H9 (cell line): ENCODE data around the gene APOB. TPM values are rescaled to one million over a fixed set of nuclear protein-coding genes. Genes with fewer than 3 reads are reported as not detected.

Experiments used
- DNase-seq: peaks from one replicate; pipeline ENCODE4 v3.0.0-alpha.2; 2017
- H2AFZ ChIP-seq: one replicate; pipeline ENCODE4 v1.6.1; 2013; ENCODE audit warnings: mild to moderate bottlenecking, low read length, control low read depth, moderate library complexity
- H2AK5ac ChIP-seq: 2 replicates; pipeline ENCODE4 v1.6.1; 2013; ENCODE audit warnings: low read length, control low read depth, mixed read lengths; ENCODE audit not compliant: insufficient read length
- H2BK120ac ChIP-seq: one replicate; pipeline ENCODE4 v1.6.1; 2013; ENCODE audit warnings: low read depth, mild to moderate bottlenecking, low read length, control low read depth, inconsistent platforms; ENCODE audit not compliant: poor library complexity, severe bottlenecking
- H2BK12ac ChIP-seq: 2 replicates; pipeline ENCODE4 v1.6.1; 2013; ENCODE audit warnings: low read length, control low read depth, mixed read lengths, low read depth; ENCODE audit not compliant: insufficient read length
- H2BK15ac ChIP-seq: 2 replicates; pipeline ENCODE4 v1.6.1; 2013; ENCODE audit warnings: low read depth, low read length, control low read depth
- H2BK20ac ChIP-seq: one replicate; pipeline ENCODE4 v1.6.1; 2013; ENCODE audit warnings: low read depth, mild to moderate bottlenecking, low read length, control low read depth, inconsistent platforms; ENCODE audit not compliant: poor library complexity, severe bottlenecking
- H2BK5ac ChIP-seq: 2 replicates; pipeline ENCODE4 v1.6.1; 2013; ENCODE audit warnings: low read length, control low read depth, mixed read lengths; ENCODE audit not compliant: insufficient read length
- H3K14ac ChIP-seq: 2 replicates; pipeline ENCODE4 v1.6.1; 2013; ENCODE audit warnings: low read length, control low read depth; ENCODE audit not compliant: insufficient read depth
- H3K18ac ChIP-seq: 2 replicates; pipeline ENCODE4 v1.6.1; 2013; ENCODE audit warnings: low read depth, mild to moderate bottlenecking, mixed read lengths, low read length, control low read depth; ENCODE audit not compliant: insufficient read length
- H3K23ac ChIP-seq: 2 replicates; pipeline ENCODE4 v1.6.1; 2013; ENCODE audit warnings: low read length, control low read depth, mixed read lengths, low read depth; ENCODE audit not compliant: insufficient read length
- H3K23me2 ChIP-seq: 2 replicates; pipeline ENCODE4 v1.6.1; 2013; ENCODE audit warnings: low read depth, mild to moderate bottlenecking, mixed read lengths, low read length, control low read depth; ENCODE audit not compliant: insufficient read length, poor library complexity, severe bottlenecking
- H3K27ac ChIP-seq: 2 replicates; pipeline ENCODE4 v1.5.1; 2013; ENCODE audit warnings: low read length, control low read depth, mixed read lengths, low read depth; ENCODE audit not compliant: insufficient read length
- H3K27me3 ChIP-seq: 2 replicates; pipeline ENCODE4 v1.6.1; 2013; ENCODE audit warnings: low read length, control low read depth, inconsistent platforms; ENCODE audit not compliant: insufficient read depth
- H3K4ac ChIP-seq: 2 replicates; pipeline ENCODE4 v1.6.1; 2013; ENCODE audit warnings: low read depth, mild to moderate bottlenecking, control low read depth, inconsistent platforms, low read length, moderate library complexity
- H3K4me1 ChIP-seq: 2 replicates; pipeline ENCODE4 v1.6.1; 2013; ENCODE audit warnings: low read length, control low read depth, inconsistent platforms; ENCODE audit not compliant: insufficient read depth
- H3K4me2 ChIP-seq: 2 replicates; pipeline ENCODE4 v1.6.1; 2013; ENCODE audit warnings: low read length, control low read depth, mixed read lengths; ENCODE audit not compliant: insufficient read length, insufficient read depth
- H3K56ac ChIP-seq: 2 replicates; pipeline ENCODE4 v1.6.1; 2013; ENCODE audit warnings: low read depth, mild to moderate bottlenecking, mixed read lengths, low read length, control low read depth; ENCODE audit not compliant: insufficient read length
- H3K79me1 ChIP-seq: 2 replicates; pipeline ENCODE4 v1.6.1; 2013; ENCODE audit warnings: low read depth, mild to moderate bottlenecking, moderate library complexity, low read length, control low read depth, inconsistent platforms; ENCODE audit not compliant: insufficient read depth, poor library complexity, severe bottlenecking
- H3K79me2 ChIP-seq: 2 replicates; pipeline ENCODE4 v1.6.1; 2013; ENCODE audit warnings: low read length, control low read depth, inconsistent platforms; ENCODE audit not compliant: insufficient read depth
- H3K9ac ChIP-seq: 2 replicates; pipeline ENCODE4 v1.6.1; 2013; ENCODE audit warnings: low read length, control low read depth, mixed read lengths; ENCODE audit not compliant: insufficient read length; ENCODE audit errors: extremely low read depth
- H3K9me3 ChIP-seq: one replicate; pipeline ENCODE4 v1.6.1; 2013; ENCODE audit warnings: low read depth, low read length, inconsistent platforms; ENCODE audit not compliant: control insufficient read depth
- H3T11ph ChIP-seq: one replicate; pipeline ENCODE4 v1.6.1; 2013; ENCODE audit warnings: mild to moderate bottlenecking, low read length, control low read depth, inconsistent platforms
- H4K20me1 ChIP-seq: one replicate; pipeline ENCODE4 v1.6.1; 2013; ENCODE audit not compliant: control insufficient read depth, insufficient read length, insufficient read depth
- H4K5ac ChIP-seq: 2 replicates; pipeline ENCODE4 v1.6.1; 2013; ENCODE audit warnings: low read depth, mild to moderate bottlenecking, mixed read lengths, low read length, control low read depth; ENCODE audit not compliant: insufficient read length
- H4K8ac ChIP-seq: replicated peaks from 2 replicates; pipeline ENCODE4 v1.6.1; 2013; ENCODE audit warnings: low read length, control low read depth, mixed read lengths, low read depth; ENCODE audit not compliant: insufficient read length
- H4K91ac ChIP-seq: 2 replicates; pipeline ENCODE4 v1.6.1; 2013; ENCODE audit warnings: low read depth, mild to moderate bottlenecking, moderate library complexity, mixed read lengths, low read length, control low read depth; ENCODE audit not compliant: insufficient read length
- H3K27ac Mint-ChIP-seq, 3 experiments: 2 replicates in 2 of 3; 3 replicates in 1 of 3; pipeline ENCODE4 v1.8.0; 2020 to 2021; ENCODE audit warnings: mixed read lengths in 3 of 3, mild to moderate bottlenecking in 1 of 3, moderate library complexity in 1 of 3
- H3K27me3 Mint-ChIP-seq: 2 replicates; pipeline ENCODE4 v1.8.0; 2021; ENCODE audit warnings: low read depth, mild to moderate bottlenecking, moderate library complexity, mixed read lengths
- H3K36me3 Mint-ChIP-seq, 3 experiments: 2 replicates in 2 of 3; 3 replicates in 1 of 3; pipeline ENCODE4 v1.8.0; 2020 to 2021; ENCODE audit warnings: low read depth in 3 of 3, mixed read lengths in 3 of 3; ENCODE audit not compliant: insufficient read depth in 1 of 3
- H3K4me1 Mint-ChIP-seq, 2 experiments: 2 replicates each; pipeline ENCODE4 v1.8.0; 2020; ENCODE audit warnings: mixed read lengths in 2 of 2
- H3K4me3 Mint-ChIP-seq, 2 experiments: 2 replicates in 1 of 2; 3 replicates in 1 of 2; pipeline ENCODE4 v1.8.0; 2020 to 2021; ENCODE audit warnings: mild to moderate bottlenecking in 2 of 2, mixed read lengths in 2 of 2, moderate library complexity in 1 of 2
- H3K9me3 Mint-ChIP-seq, 2 experiments: 2 replicates in 1 of 2; 3 replicates in 1 of 2; pipeline ENCODE4 v1.8.0; 2020; ENCODE audit warnings: mild to moderate bottlenecking in 2 of 2, mixed read lengths in 2 of 2, moderate library complexity in 1 of 2
- WGBS: extraction: QIAGEN DNeasy Blood & Tissue Kit; methylation state at CpG from one replicate; pipeline ENCODE4 v1.1.7; 2013; ENCODE audit warnings: missing lambda C conversion rate, low lambda C conversion rate, mixed read lengths; ENCODE audit not compliant: insufficient read length; ENCODE audit errors: extremely low coverage; 5-methylcytosine and 5-hydroxymethylcytosine counted together
- total RNA-seq: library from RNA; stranded (reverse); gene quantifications from 2 replicates; pipeline ENCODE4 v1.2.1, GENCODE V29; 2021
- TF ChIP-seq, protein P1 (sequence below): fragments of 200-600 bp; sonication (generic); conservative IDR thresholded peaks from 3 replicates; pipeline ENCODE4 v1.8.0; 2021; ENCODE audit warnings: antibody characterized with exemption, mild to moderate bottlenecking

The APOB gene
- total RNA-seq, 1 experiment from 2014 or later = 0.26 TPM

DNA sequence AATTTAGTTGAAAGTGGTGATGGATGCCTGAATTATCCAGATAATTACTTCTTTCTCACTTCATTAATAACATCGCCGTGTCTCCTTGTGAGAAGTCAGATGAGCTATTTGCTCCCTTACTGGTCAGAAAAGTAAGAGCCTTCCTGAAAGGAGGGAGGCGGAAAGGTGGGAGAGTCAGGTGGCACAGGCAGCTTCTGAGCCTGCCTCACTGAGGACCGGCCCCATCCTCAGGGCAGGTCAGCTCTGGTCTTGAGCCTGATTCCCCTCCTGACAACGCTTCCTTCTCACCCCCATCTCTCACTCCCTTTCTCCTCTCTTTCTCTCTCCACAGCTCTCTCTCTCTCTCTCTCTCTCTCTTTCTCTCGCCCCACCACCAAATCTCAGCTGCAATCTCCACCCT lies 10.1 kb upstream of the APOB start:
- no peaks in the 10 kb centered on the region; the same call in 1 of the 2 replicates for H3K4me1 ChIP-seq
- no peak overlapping the region for H2AFZ ChIP-seq
- Mint-ChIP-seq H3K4me1 (peaks cover 22 to 27% of the 10 kb centered on the region in 2 experiments), H3K9me3 (no peaks in the 10 kb centered on the region; a peak in 1 of 5 replicates), H3K4me3 (no peak overlapping the region), H3K27me3 (no peaks in the 10 kb centered on the region; the same call in 1 of the 2 replicates), H3K36me3 (no peaks in the 10 kb centered on the region), H3K27ac (no peak overlapping the region)
- no peak for DNase-seq
- H4K8ac ChIP-seq = no peak overlapping the region
- no peak overlapping the region for H3K23ac ChIP-seq
- H3K79me1 ChIP-seq = no peaks in the 10 kb centered on the region
- H2BK20ac ChIP-seq = no peak overlapping the region
- TF ChIP-seq, protein P1, sequence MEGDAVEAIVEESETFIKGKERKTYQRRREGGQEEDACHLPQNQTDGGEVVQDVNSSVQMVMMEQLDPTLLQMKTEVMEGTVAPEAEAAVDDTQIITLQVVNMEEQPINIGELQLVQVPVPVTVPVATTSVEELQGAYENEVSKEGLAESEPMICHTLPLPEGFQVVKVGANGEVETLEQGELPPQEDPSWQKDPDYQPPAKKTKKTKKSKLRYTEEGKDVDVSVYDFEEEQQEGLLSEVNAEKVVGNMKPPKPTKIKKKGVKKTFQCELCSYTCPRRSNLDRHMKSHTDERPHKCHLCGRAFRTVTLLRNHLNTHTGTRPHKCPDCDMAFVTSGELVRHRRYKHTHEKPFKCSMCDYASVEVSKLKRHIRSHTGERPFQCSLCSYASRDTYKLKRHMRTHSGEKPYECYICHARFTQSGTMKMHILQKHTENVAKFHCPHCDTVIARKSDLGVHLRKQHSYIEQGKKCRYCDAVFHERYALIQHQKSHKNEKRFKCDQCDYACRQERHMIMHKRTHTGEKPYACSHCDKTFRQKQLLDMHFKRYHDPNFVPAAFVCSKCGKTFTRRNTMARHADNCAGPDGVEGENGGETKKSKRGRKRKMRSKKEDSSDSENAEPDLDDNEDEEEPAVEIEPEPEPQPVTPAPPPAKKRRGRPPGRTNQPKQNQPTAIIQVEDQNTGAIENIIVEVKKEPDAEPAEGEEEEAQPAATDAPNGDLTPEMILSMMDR = no peak
- H3K9ac ChIP-seq = no peak overlapping the region
- no peak overlapping the region for H3K27ac ChIP-seq
- no peak overlapping the region for H3K4ac ChIP-seq
- no peak overlapping the region for H2AK5ac ChIP-seq
- no peaks in the 10 kb centered on the region for H3K9me3 ChIP-seq
- H2BK120ac ChIP-seq = no peak overlapping the region
- no peaks in the 10 kb centered on the region for H4K20me1 ChIP-seq
- H3K23me2 ChIP-seq = no peaks in the 10 kb centered on the region
- H3K79me2 ChIP-seq = no peaks in the 10 kb centered on the region
- no CpG with 5 or more reads among the region's 6 CpGs for WGBS
- H2BK15ac ChIP-seq = no peak overlapping the region
- no peak overlapping the region for H2BK5ac ChIP-seq
- no peak overlapping the region for H2BK12ac ChIP-seq
- H4K5ac ChIP-seq = no peak overlapping the region
- H3T11ph ChIP-seq = no peak overlapping the region
- H4K91ac ChIP-seq = no peak overlapping the region
- H3K18ac ChIP-seq = no peak overlapping the region
- no peak overlapping the region for H3K4me2 ChIP-seq
- H3K14ac ChIP-seq = no peak overlapping the region
- H3K27me3 ChIP-seq = no peaks in the 10 kb centered on the region
- H3K56ac ChIP-seq = no peak overlapping the region
